ENCODE measurements around the gene HSPA1A.
"Not testable (repeated sequence)": the region's sequence is repeated elsewhere in the genome, so short reads cannot be mapped to it uniquely, and the experiment has no call there.

The HSPA1A gene

DNA sequence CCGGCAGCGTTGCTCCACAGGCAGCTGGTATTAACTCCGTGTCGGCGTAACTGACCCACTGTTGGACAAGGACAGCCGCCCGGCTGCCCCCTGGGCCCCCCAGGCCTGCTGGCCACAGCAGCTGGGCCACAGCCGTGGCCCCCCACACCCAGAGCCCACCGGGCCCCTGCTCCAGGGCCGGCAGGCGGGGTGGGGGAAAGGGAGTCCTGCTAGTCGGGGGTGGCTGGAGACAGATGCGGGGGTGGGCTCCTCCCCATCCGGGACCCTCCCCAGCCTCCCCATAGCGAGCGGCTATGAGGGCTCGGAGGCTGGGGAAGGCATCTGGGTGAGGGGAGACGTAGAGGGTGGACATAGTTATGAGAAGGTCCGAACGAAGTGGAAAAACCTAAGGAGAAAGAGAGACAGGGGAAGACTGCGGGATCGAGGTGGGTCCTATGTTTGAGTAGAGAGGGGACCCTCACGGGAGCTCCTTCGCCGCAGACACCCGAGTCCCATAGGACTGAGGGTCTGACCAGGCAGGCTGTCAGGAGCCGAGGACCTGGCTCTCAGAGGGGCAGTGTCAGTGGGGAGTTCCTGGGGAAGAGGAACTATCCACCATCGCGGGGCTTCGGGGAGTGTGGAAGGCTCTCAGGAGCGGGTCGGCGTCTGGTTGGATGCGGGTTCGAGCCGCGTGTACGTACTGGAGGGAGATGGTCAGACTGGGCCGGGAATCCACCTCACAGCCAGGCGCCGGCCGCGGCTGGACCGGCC, 20.3 kb upstream of the HSPA1A start:
- H3K4me1 Mint-ChIP-seq = peaks cover 48% of the 10 kb centered on the region
- no peaks in the 10 kb centered on the region for H3K27me3 Mint-ChIP-seq (ENCODE audit: low read depth, poor library complexity)
- H3K27ac Mint-ChIP-seq = peak overlapping the region; percentile 100
- peaks cover 31% of the 10 kb centered on the region for H3K36me3 Mint-ChIP-seq (ENCODE audit: low read depth)
- H3K4me3 Mint-ChIP-seq = peak overlapping the region; percentile 98
- TF ChIP-seq, protein P1, sequence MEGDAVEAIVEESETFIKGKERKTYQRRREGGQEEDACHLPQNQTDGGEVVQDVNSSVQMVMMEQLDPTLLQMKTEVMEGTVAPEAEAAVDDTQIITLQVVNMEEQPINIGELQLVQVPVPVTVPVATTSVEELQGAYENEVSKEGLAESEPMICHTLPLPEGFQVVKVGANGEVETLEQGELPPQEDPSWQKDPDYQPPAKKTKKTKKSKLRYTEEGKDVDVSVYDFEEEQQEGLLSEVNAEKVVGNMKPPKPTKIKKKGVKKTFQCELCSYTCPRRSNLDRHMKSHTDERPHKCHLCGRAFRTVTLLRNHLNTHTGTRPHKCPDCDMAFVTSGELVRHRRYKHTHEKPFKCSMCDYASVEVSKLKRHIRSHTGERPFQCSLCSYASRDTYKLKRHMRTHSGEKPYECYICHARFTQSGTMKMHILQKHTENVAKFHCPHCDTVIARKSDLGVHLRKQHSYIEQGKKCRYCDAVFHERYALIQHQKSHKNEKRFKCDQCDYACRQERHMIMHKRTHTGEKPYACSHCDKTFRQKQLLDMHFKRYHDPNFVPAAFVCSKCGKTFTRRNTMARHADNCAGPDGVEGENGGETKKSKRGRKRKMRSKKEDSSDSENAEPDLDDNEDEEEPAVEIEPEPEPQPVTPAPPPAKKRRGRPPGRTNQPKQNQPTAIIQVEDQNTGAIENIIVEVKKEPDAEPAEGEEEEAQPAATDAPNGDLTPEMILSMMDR (IDR thresholded peaks at IDR 0.05) = no peak
- DNase-seq = peak; percentile 42
- H3K9me3 Mint-ChIP-seq = no peaks in the 10 kb centered on the region

DNA sequence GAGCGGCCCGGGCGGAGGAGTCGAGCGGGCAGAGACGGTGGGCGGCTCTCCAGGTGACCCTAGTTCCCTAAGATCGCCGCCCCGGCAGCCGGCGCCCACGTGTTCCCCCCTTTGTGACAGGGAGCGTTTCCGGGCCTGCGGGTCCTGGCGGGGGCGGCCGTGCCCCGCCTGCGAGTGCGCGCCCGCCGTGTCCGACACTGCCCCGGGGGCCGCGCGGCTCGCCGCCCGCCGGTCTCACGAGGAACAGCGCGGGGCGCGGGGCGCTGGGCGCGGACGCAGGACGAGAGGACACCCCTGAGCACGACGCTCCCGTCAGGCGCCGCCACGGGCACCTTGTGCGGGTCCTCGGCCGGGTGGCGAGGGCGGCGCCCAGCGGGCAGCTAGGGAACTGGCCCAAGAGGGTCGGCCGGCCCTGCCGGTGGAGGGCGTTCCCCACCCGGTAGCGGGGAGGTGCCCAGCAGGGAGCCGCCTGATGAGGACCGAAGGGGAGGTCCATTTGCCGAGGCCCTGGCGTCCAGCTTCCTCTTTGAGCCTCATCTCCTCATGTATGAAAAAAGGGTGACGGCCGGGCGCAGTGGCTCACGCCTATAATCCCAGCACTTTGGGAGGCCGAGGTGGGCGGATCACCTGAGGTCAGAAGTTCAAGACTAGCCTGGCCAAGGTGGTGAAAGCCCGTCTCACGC, 19.6 kb upstream of the HSPA1A start, which contains the start of gene VARS1:
TSS of gene VARS1 (minus strand) at position 137 of the 683 bp plus-strand sequence. CDS start 535 bp downstream, outside the sequence.
- Mint-ChIP-seq H3K9me3 (no peaks in the 10 kb centered on the region), H3K27ac (peak within 1 kb of the TSS; percentile 100), H3K36me3 (ENCODE audit: low read depth) (peaks cover 25% of the 10 kb centered on the region), H3K27me3 (ENCODE audit: low read depth, poor library complexity) (no peaks in the 10 kb centered on the region), H3K4me3 (peak within 1 kb of the TSS; percentile 98), H3K4me1 (peaks cover 44% of the 10 kb centered on the region)
- peak; percentile 90 for DNase-seq
- TF ChIP-seq, protein P1 (IDR thresholded peaks at IDR 0.05) = peak; percentile 65

- TF ChIP-seq, protein P1 (IDR thresholded peaks at IDR 0.05) = no peak
- H3K4me1 Mint-ChIP-seq = peaks cover 34% of the 10 kb centered on the region
- peaks cover 21% of the 10 kb centered on the region for H3K36me3 Mint-ChIP-seq (ENCODE audit: low read depth)
- peak overlapping the region; percentile 38 for H3K4me3 Mint-ChIP-seq
- no peak for DNase-seq
- no peaks in the 10 kb centered on the region for H3K27me3 Mint-ChIP-seq (ENCODE audit: low read depth, poor library complexity)
- no peaks in the 10 kb centered on the region for H3K9me3 Mint-ChIP-seq
- peak overlapping the region; percentile 96 for H3K27ac Mint-ChIP-seq
Measured at GRCh38 chr6:31796993-31797385, 18.4 kb upstream of the HSPA1A start.

- DNase-seq = no peak
- Mint-ChIP-seq H3K27me3 (ENCODE audit: low read depth, poor library complexity) (no peaks in the 10 kb centered on the region), H3K4me3 (no peak overlapping the region), H3K36me3 (ENCODE audit: low read depth) (peaks cover 20% of the 10 kb centered on the region), H3K27ac (peak overlapping the region; percentile 96), H3K4me1 (peaks cover 28% of the 10 kb centered on the region), H3K9me3 (no peaks in the 10 kb centered on the region)
- TF ChIP-seq, protein P1 (IDR thresholded peaks at IDR 0.05) = no peak
Measured at GRCh38 chr6:31797588-31797987, 17.8 kb upstream of the HSPA1A start.

DNA sequence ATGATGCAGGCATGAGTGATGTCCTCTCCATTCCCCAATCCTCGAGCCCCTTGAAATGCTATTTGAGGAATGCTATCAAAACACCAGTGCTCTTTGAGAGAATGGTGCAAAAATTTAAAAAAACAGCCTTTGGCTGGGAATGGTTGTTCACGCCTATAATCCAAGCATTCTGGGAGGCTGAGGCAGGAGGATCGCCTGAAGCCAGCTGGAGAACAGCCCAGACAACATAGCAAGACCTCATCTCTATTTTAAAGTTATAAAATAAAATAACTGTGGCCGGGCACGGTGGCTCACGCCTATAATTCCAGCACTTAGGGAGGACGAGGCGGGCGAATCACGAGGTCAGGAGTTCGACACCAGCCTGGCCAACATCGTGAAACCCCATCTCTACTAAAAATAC, 15.6 kb upstream of the HSPA1A start:
- H3K4me3 Mint-ChIP-seq = no peak overlapping the region
- no peak overlapping the region for H3K27ac Mint-ChIP-seq
- no peak for DNase-seq
- H3K36me3 Mint-ChIP-seq (ENCODE audit: low read depth) = peaks cover 23% of the 10 kb centered on the region
- no peaks in the 10 kb centered on the region for H3K27me3 Mint-ChIP-seq (ENCODE audit: low read depth, poor library complexity)
- no peaks in the 10 kb centered on the region for H3K9me3 Mint-ChIP-seq
- H3K4me1 Mint-ChIP-seq = peaks cover 6% of the 10 kb centered on the region
- TF ChIP-seq, protein P1 (IDR thresholded peaks at IDR 0.05) = no peak

DNA sequence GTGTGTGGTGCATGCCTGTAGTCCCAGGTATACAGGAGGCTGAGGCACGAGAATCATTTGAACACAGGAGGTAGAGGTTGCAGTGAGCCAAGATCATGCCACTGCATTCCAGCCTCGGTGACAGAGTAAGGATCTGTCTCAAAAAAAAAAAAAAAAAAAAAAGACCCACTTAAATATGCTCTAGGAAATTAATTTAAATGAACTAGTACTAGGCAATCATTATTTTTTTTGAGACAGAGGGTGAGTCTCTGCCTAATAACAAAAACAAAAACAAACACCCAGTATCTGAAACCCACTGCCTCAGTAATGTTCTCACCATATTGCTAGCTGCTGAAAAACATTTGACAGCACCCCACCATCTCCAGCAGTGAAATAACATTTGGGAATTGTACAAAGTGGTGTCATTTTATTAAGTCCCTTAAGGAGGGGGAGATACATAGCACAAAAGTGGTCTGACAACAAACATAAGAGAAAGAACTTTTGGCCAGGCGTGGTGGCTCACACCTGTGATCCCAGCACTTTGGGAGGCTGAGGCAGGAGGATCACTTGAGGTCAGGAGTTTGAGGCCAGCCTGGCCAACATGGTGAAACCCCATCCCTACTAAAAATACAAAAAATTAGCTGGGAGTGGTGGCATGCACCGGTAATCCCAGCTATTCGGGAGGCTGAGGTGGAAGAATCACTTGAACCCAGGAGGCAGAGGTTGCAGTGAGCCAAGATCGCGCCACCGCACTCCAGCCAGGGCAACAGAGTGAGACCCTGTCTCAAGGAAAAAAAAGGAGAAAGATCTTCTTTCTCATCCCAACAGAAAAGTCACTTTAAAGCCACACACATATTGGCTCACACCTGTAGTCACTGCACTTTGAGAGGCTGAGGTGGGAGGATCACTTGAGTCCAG, 14.1 kb upstream of the HSPA1A start:
- H3K27ac Mint-ChIP-seq; H3K9me3 Mint-ChIP-seq; H3K4me3 Mint-ChIP-seq; H3K27me3 Mint-ChIP-seq (ENCODE audit: low read depth, poor library complexity); H3K4me1 Mint-ChIP-seq; DNase-seq: not testable (repeated sequence)
- peaks cover 23% of the 10 kb centered on the region for H3K36me3 Mint-ChIP-seq (ENCODE audit: low read depth)
